Stimulated activated CD4-positive, alpha-beta T cell treated with anti-CD3 and anti-CD28 coated beads, TNF-alpha, amount 100 ng/mL, for 24 hours (primary cell): Measurements from ENCODE around the gene DCAF8L1.
"Not testable (repeated sequence)": the region's sequence is repeated elsewhere in the genome, so short reads cannot be mapped to it uniquely, and the experiment has no call there.

Source experiments
- DNase-seq, 3 experiments: peaks; one replicate each; pipeline ENCODE4 v3.0.0-alpha.2; 2020; ENCODE audit warnings: low read depth in 3 of 3

DCAF8L1 gene

GRCh38 chrX:27981349-27981748, at the start of gene DCAF8L1:
DCAF8L1 (minus strand) TSS chrX:27981449; CDS start chrX:27981334, 115 bp downstream.
- no peak for DNase-seq

- DNase-seq: no peak
Observed at GRCh38 chrX:28022371-28022770, 41.1 kb upstream of the DCAF8L1 start.

GRCh38 chrX:28016823-28017222, 35.6 kb upstream of the DCAF8L1 start:
- DNase-seq: no peak

- no peak for DNase-seq
Observed at GRCh38 chrX:28015993-28016392, 34.7 kb upstream of the DCAF8L1 start.

- DNase-seq: no peak
Observed at GRCh38 chrX:28010875-28011274, 29.6 kb upstream of the DCAF8L1 start.

- DNase-seq: no peak
Observed at GRCh38 chrX:27998666-27999065, 17.4 kb upstream of the DCAF8L1 start.

GRCh38 chrX:27997622-27998021, 16.4 kb upstream of the DCAF8L1 start:
- no peak for DNase-seq

- no peak for DNase-seq
Observed at GRCh38 chrX:27996132-27996531, 14.9 kb upstream of the DCAF8L1 start.

- DNase-seq: no peak
Observed at GRCh38 chrX:27995611-27996010, 14.4 kb upstream of the DCAF8L1 start.

- no peak for DNase-seq
Observed at GRCh38 chrX:27987862-27988646, 6.8 kb upstream of the DCAF8L1 start.

- DNase-seq: not testable (repeated sequence)
Observed at GRCh38 chrX:27976934-27977333, 4.3 kb downstream of the DCAF8L1 start.

- DNase-seq: no peak
Observed at GRCh38 chrX:27976284-27976683, 5.0 kb downstream of the DCAF8L1 start.

- DNase-seq: no peak
Observed at GRCh38 chrX:27968878-27969277, 12.4 kb downstream of the DCAF8L1 start.

- no peak for DNase-seq
Observed at GRCh38 chrX:27968352-27968751, 12.9 kb downstream of the DCAF8L1 start.

GRCh38 chrX:27966955-27967354, 14.3 kb downstream of the DCAF8L1 start:
- DNase-seq: no peak

GRCh38 chrX:27966492-27966891, 14.8 kb downstream of the DCAF8L1 start:
- DNase-seq: no peak

- not testable (repeated sequence) for DNase-seq
Observed at GRCh38 chrX:27965348-27965747, 15.9 kb downstream of the DCAF8L1 start.

GRCh38 chrX:27964432-27964831, 16.8 kb downstream of the DCAF8L1 start:
- no peak for DNase-seq

GRCh38 chrX:27960410-27960809, 20.8 kb downstream of the DCAF8L1 start:
- DNase-seq: not testable (repeated sequence)

- no peak for DNase-seq
Observed at GRCh38 chrX:27953171-27953570, 28.1 kb downstream of the DCAF8L1 start.

GRCh38 chrX:27933361-27933760, 47.9 kb downstream of the DCAF8L1 start:
- DNase-seq: no peak
